HG02973 (cell line): ENCODE results near the gene KLHL30.

Source experiments
- ATAC-seq: cut with Tn5 transposase; IDR thresholded peaks from one replicate; pipeline ENCODE4 v1.9.1; 2021; ENCODE audit warnings: moderate library complexity; ENCODE audit not compliant: unreplicated experiment

Gene KLHL30

GRCh38 chr2:238130111-238130695, 8.3 kb upstream of the KLHL30 start:
- no peak for ATAC-seq

- ATAC-seq: no peak
These were observed 7.5 kb upstream of the KLHL30 start for GRCh38 chr2:238130696-238131628.

GRCh38 chr2:238131761-238132462, 6.6 kb upstream of the KLHL30 start:
- no peak for ATAC-seq

GRCh38 chr2:238132463-238133450, 5.7 kb upstream of the KLHL30 start:
- no peak for ATAC-seq

GRCh38 chr2:238133499-238134392, 4.7 kb upstream of the KLHL30 start:
- ATAC-seq: no peak

- ATAC-seq: no peak
These were observed 4.1 kb upstream of the KLHL30 start for GRCh38 chr2:238134393-238134785.

- no peak for ATAC-seq
These were observed 2.8 kb upstream of the KLHL30 start for GRCh38 chr2:238135601-238136150.

GRCh38 chr2:238136820-238137537, 1.5 kb upstream of the KLHL30 start:
- no peak for ATAC-seq

GRCh38 chr2:238137885-238138284, 583 bp upstream of the KLHL30 start:
- ATAC-seq: no peak

- ATAC-seq: no peak
These were observed 950 bp downstream of the KLHL30 start for GRCh38 chr2:238139196-238140039.

GRCh38 chr2:238140040-238140439, 1.6 kb downstream of the KLHL30 start:
- ATAC-seq: no peak

GRCh38 chr2:238140721-238141540, 2.5 kb downstream of the KLHL30 start:
- no peak for ATAC-seq

- ATAC-seq: no peak
These were observed 3.3 kb downstream of the KLHL30 start for GRCh38 chr2:238141541-238142318.

GRCh38 chr2:238142382-238143205, 4.1 kb downstream of the KLHL30 start:
- no peak for ATAC-seq

- ATAC-seq: no peak
These were observed 4.9 kb downstream of the KLHL30 start for GRCh38 chr2:238143239-238143951.
